Karpas-422 (cell line): ENCODE data around the gene SPDYE16. TPM values are rescaled to one million over a fixed set of nuclear protein-coding genes. Genes with fewer than 3 reads are reported as not detected.
"Not testable (repeated sequence)": the region's sequence is repeated elsewhere in the genome, so short reads cannot be mapped to it uniquely, and the experiment has no call there.

Experiments used
- DNase-seq: peaks from one replicate; pipeline ENCODE4 v3.0.0-alpha.2; 2015
- H2AFZ ChIP-seq: fragments of 200-600 bp; sonication (generic); 2 replicates; pipeline ENCODE4 v1.6.1; 2014; ENCODE audit warnings: antibody characterized with exemption, low read length, mixed read lengths
- H3K27ac ChIP-seq: fragments of 200-600 bp; sonication (generic); 2 replicates; pipeline ENCODE4 v1.5.1; 2014; ENCODE audit warnings: mild to moderate bottlenecking, low read length, moderate library complexity
- H3K27me3 ChIP-seq: fragments of 200-600 bp; sonication (generic); 2 replicates; pipeline ENCODE4 v1.6.1; 2014; ENCODE audit warnings: low read length, mixed read lengths
- H3K36me3 ChIP-seq: fragments of 200-600 bp; sonication (generic); 2 replicates; pipeline ENCODE4 v1.6.1; 2014; ENCODE audit warnings: low read length, mixed read lengths; ENCODE audit not compliant: insufficient read depth
- H3K4me1 ChIP-seq: fragments of 200-600 bp; sonication (generic); 2 replicates; pipeline ENCODE4 v1.6.1; 2014; ENCODE audit warnings: mild to moderate bottlenecking, low read length, mixed read lengths
- H3K4me2 ChIP-seq: fragments of 200-600 bp; sonication (generic); 2 replicates; pipeline ENCODE4 v1.6.1; 2014; ENCODE audit warnings: low read length, low read depth, mild to moderate bottlenecking; ENCODE audit not compliant: poor library complexity, severe bottlenecking
- H3K4me3 ChIP-seq: fragments of 200-600 bp; sonication (generic); 2 replicates; pipeline ENCODE4 v1.5.1; 2014; ENCODE audit warnings: mild to moderate bottlenecking, antibody characterized with exemption, low read length, mixed read lengths
- H3K79me2 ChIP-seq: fragments of 200-600 bp; sonication (generic); 2 replicates; pipeline ENCODE4 v1.6.1; 2014; ENCODE audit warnings: mild to moderate bottlenecking, low read length, mixed read lengths
- H3K9ac ChIP-seq: fragments of 200-600 bp; sonication (generic); 2 replicates; pipeline ENCODE4 v1.6.0; 2014; ENCODE audit warnings: low read length
- H3K9me2 ChIP-seq: fragments of 200-600 bp; sonication (generic), shearing (Covaris generic); replicated peaks from 2 replicates; pipeline ENCODE4 v1.6.0; 2014; ENCODE audit warnings: mild to moderate bottlenecking, low read length, moderate library complexity; ENCODE audit not compliant: insufficient read depth
- H3K9me3 ChIP-seq: fragments of 300-700, 200-600 bp; sonication (generic); 2 replicates; pipeline ENCODE4 v1.6.1; 2014; ENCODE audit warnings: low read length, mixed read lengths
- H4K20me1 ChIP-seq: fragments of 200-600 bp; sonication (generic); 2 replicates; pipeline ENCODE4 v1.6.1; 2014; ENCODE audit warnings: mild to moderate bottlenecking, antibody characterized with exemption, low read length, low read depth; ENCODE audit not compliant: insufficient read depth
- total RNA-seq: library from RNA; depleted of rRNA; stranded (reverse); fragments of >200 nt; shearing (Covaris generic); gene quantifications from 2 replicates; pipeline ENCODE4 v1.2.3, GENCODE V29; 2014; ENCODE audit warnings: low replicate concordance

SPDYE16 gene
- total RNA-seq, 1 experiment from 2014 or later, result not detected

- not testable (repeated sequence) for H3K9ac ChIP-seq, H3K4me1 ChIP-seq, H3K4me3 ChIP-seq, H3K27me3 ChIP-seq, H3K36me3 ChIP-seq, H3K79me2 ChIP-seq, H4K20me1 ChIP-seq, H3K9me2 ChIP-seq, H2AFZ ChIP-seq, H3K27ac ChIP-seq, H3K9me3 ChIP-seq, H3K4me2 ChIP-seq
- peak; percentile 4 for DNase-seq
Measured at GRCh38 chr7:76503244-76503643, 39.9 kb downstream of the SPDYE16 start.

DNA sequence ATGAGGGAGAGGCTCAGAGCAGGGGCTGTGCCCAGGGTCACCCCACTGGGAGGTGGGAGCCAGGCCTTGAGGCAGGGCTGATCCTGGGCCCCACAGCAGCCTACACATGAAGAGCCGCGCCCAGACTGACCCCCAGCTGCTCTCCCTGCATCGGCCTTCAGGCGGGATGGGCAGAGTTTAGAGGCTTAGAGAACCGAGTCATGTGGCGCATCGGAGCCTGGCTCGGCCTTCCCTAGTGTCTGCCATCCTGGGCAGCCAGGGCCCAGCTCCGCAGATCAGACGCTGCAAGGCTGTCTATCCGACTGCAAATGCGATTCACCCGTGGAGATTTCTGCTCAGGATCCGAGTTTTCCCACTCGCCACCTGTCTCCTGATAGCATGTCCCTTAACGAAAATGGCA lies 40.3 kb downstream of the SPDYE16 start:
- H3K79me2 ChIP-seq, H3K27ac ChIP-seq, H2AFZ ChIP-seq, H3K9me2 ChIP-seq, H3K4me2 ChIP-seq, H3K36me3 ChIP-seq, H3K4me3 ChIP-seq, H3K4me1 ChIP-seq, H3K27me3 ChIP-seq, H3K9ac ChIP-seq, H4K20me1 ChIP-seq, H3K9me3 ChIP-seq: not testable (repeated sequence)
- peak; percentile 31 for DNase-seq

DNA sequence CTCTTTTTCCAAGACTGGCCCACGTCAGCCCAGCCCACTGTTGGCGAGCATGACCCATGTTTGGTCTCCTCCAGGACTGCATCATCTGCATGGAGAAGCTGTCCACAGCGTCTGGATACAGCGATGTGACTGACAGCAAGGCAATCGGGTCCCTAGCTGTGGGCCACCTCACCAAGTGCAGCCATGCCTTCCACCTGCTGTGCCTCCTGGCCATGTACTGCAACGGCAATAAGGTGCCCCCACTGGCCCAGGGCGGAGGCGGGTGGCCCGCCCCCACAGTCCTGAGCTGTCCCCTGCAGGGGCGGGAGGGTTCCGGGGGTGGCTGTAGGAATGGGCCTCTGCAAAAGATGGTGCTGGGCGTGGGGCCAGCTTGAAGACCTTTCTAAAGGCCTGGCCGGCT lies 40.9 kb downstream of the SPDYE16 start:
- H2AFZ ChIP-seq, H3K9ac ChIP-seq, H3K36me3 ChIP-seq, H3K79me2 ChIP-seq, H3K4me3 ChIP-seq, H3K27ac ChIP-seq, H3K9me3 ChIP-seq, H3K4me1 ChIP-seq, H3K27me3 ChIP-seq, H4K20me1 ChIP-seq, H3K4me2 ChIP-seq, H3K9me2 ChIP-seq: not testable (repeated sequence)
- peak; percentile 27 for DNase-seq

DNA sequence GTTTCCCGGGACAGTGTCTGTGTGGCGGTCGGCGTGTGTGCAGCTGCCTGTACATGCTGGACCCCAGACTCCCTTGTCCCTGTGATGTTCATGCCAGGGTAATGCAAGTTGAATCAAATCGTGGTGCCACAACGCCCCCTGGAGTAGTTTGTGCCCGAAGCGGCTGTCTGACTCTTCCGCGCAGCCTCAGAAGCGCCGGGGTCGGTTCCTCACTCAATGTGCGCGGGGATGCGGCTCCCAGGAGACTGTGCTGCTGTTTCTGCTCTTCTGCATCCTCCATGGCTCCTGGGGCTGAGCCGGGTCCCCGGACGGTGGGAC lies 43.2 kb downstream of the SPDYE16 start:
- H3K4me3 ChIP-seq, H3K9me2 ChIP-seq, H3K4me1 ChIP-seq, H3K79me2 ChIP-seq, DNase-seq, H3K27ac ChIP-seq, H4K20me1 ChIP-seq, H2AFZ ChIP-seq, H3K9ac ChIP-seq, H3K9me3 ChIP-seq, H3K27me3 ChIP-seq, H3K36me3 ChIP-seq, H3K4me2 ChIP-seq: not testable (repeated sequence)

DNA sequence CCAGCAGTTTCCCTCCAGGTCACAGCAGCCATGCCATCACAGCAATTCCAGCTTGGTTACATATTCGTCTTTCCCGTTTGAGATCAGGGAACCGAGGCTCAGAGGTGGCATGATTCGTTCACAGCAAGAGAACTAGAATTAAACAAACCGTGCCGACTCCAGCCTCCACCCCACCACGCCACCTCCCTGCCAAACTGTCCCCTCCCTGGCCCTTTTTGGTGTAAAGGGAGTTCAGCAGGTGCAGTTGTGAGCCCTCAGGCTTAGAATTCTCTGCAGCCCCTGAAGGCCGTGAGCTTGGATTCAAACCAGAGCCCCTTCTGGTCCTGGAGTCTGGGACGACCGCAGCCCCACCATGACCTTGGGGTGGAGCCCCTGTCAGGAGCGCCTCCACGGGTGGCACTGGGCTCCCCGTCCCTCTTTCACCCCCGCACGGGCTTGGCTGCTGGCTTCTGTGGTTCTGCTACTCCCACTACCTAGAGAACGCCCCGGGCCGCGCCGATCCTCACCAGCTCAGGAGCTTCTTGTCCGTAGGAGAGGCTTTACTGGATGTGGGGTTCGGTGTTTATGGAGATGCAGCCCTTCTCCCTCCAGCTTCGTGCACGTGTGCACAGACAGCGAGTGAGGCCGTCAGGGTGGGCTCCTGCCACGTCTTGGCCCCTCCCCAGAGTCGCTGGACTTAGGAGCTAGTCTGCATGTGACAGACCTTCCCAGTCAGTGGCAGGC lies 43.7 kb downstream of the SPDYE16 start:
- H2AFZ ChIP-seq, H3K27me3 ChIP-seq, H3K79me2 ChIP-seq, H3K9ac ChIP-seq, H3K36me3 ChIP-seq, H4K20me1 ChIP-seq, H3K9me2 ChIP-seq, H3K4me1 ChIP-seq, H3K4me3 ChIP-seq, H3K27ac ChIP-seq, H3K9me3 ChIP-seq, H3K4me2 ChIP-seq: not testable (repeated sequence)
- peak; percentile 66 for DNase-seq

GRCh38 chr7:76498583-76499200 lies 44.4 kb downstream of the SPDYE16 start:
- H3K27me3 ChIP-seq, H4K20me1 ChIP-seq, DNase-seq, H3K79me2 ChIP-seq, H3K36me3 ChIP-seq, H3K4me1 ChIP-seq, H3K9me3 ChIP-seq, H3K4me3 ChIP-seq, H3K27ac ChIP-seq, H3K9ac ChIP-seq, H3K9me2 ChIP-seq, H2AFZ ChIP-seq, H3K4me2 ChIP-seq: not testable (repeated sequence)

DNA sequence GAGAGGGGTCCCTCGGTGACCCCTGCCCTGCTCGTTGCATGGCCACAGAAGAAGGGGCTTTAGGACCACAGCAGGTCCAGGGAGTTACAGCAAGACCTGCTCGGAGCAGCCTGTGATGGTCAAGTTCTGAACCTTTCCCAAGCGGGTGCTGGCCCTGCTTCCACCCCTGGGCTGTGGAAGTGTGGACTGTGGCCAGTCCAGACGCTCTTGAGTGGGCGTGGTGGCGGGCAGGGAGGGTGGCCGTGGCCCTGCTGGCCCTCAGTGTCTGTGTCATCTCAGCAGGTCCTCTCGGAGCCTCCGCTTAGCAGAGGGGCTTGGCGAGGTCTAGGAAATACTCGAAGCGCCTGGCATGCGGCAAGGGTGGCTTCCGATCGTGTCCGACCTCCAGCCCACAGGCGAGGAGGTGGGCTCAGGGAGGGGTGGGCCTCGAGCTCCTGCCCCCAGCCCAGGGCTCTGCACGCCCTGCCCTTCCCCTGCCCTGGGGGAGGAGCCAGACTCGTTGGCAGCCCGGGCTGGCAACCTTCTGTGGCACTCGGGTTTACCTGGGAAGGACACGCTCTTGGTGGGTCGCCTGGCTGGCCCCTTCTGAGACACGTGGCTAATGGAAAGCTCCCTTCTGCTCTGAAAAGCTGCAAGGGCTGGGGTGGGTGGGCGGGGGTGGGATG lies 45.0 kb downstream of the SPDYE16 start:
- not testable (repeated sequence) for H3K9me2 ChIP-seq, H3K4me1 ChIP-seq, H2AFZ ChIP-seq, DNase-seq, H3K9ac ChIP-seq, H3K27ac ChIP-seq, H3K27me3 ChIP-seq, H3K4me3 ChIP-seq, H3K4me2 ChIP-seq, H3K79me2 ChIP-seq, H3K36me3 ChIP-seq, H4K20me1 ChIP-seq, H3K9me3 ChIP-seq

DNA sequence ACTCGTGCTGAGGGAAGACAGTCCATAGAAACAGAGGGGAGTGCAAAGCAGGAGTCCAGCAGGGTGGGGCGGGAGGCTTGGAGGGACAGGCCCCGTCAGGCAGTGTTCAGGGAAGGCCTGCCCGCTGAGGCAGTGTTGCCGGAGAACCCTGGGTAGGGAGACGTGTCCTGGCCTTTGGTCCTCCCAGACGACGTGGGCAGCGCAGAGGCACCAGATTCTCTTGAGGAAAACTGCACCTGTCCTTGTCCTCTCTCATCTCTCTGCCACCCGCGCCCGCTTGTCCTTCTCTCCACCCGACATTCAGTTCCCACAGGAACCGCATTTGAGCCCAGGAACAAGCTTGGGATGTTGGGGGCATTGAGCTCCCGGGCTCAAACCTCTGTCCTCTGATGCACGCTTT lies 47.4 kb downstream of the SPDYE16 start:
- not testable (repeated sequence) for H2AFZ ChIP-seq, DNase-seq, H3K9ac ChIP-seq, H3K4me1 ChIP-seq, H3K9me2 ChIP-seq, H3K9me3 ChIP-seq, H4K20me1 ChIP-seq, H3K79me2 ChIP-seq, H3K4me2 ChIP-seq, H3K36me3 ChIP-seq, H3K27me3 ChIP-seq, H3K27ac ChIP-seq, H3K4me3 ChIP-seq
